Measurements from ENCODE around the gene IFNAR1. TPM values are rescaled to one million over a fixed set of nuclear protein-coding genes. Genes with fewer than 3 reads are reported as not detected.

Gene IFNAR1
- total and polyA plus RNA-seq, 2 of the 8 experiments (the other 6 are each of a cell fraction or from before 2014, with no cell fraction given) = 3.1 to 17.1 TPM

DNA sequence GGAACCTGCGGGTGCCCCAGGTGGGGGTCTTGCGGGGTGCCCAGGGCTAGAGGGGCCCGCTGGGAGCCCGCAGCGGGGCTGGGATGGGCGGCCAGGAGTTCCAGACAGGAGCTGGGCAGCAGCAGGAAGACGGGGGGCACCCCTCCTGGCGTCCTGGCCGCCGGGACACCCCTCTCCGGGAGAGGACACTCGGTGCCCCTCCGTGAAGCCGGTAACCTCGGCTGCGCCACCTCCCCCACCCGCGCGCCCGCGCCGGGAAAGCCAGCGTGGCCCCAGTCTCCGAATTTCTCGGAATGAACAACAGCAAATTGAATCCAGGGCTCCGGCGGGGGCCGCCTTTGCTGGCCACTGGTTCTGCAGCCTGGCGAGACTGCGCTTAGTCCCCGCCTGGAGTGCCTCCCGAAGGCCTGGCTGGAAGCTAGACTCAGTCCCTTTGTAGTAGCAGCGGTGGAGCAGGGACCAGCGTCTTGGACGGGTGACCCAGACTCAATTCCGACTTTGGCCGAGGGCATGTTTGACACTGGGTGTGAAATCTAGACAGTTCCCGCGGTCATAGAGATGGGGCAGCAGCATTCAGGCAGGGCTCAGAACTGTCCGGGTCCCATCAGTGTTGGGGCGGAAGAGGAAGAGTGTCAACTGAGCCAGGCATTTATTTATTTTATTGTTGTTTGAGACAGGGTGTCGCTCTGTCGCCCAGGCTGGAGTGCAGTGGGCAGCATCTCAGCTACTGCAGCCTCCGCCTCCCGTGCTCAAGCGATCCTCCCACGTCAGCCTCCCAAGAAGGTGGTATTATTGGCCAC is 79.2 kb downstream of the IFNAR1 start (continued):
- TF ChIP-seq EP300 (IDR thresholded peaks at IDR 0.05; ENCODE audit: borderline replicate concordance in 1 of 2, low read depth in 2 of 2, low read length in 2 of 2) (no peak), ASH2L (IDR thresholded peaks at IDR 0.05; ENCODE audit: low read length) (no peak)
